NB4 (cell line): ENCODE results near the gene CREBBP.

Experiments used
- MYC ChIP-seq: IDR thresholded peaks from 2 replicates; pipeline ENCODE4 v1.6.1; 2011; ENCODE audit warnings: low read depth, low read length
- POLR2A ChIP-seq: IDR thresholded peaks from 2 replicates; pipeline ENCODE4 v1.6.1; 2011; ENCODE audit warnings: mild to moderate bottlenecking; ENCODE audit not compliant: insufficient read length; ENCODE audit errors: extremely low read depth
- TF ChIP-seq, protein P1 (sequence below): IDR thresholded peaks from one replicate; pipeline ENCODE4 v1.5.1; 2012; ENCODE audit warnings: low read depth, low read length

GRCh38 chr16:3715430-3715829 is 165.1 kb downstream of the CREBBP start:
- TF ChIP-seq, protein P1, sequence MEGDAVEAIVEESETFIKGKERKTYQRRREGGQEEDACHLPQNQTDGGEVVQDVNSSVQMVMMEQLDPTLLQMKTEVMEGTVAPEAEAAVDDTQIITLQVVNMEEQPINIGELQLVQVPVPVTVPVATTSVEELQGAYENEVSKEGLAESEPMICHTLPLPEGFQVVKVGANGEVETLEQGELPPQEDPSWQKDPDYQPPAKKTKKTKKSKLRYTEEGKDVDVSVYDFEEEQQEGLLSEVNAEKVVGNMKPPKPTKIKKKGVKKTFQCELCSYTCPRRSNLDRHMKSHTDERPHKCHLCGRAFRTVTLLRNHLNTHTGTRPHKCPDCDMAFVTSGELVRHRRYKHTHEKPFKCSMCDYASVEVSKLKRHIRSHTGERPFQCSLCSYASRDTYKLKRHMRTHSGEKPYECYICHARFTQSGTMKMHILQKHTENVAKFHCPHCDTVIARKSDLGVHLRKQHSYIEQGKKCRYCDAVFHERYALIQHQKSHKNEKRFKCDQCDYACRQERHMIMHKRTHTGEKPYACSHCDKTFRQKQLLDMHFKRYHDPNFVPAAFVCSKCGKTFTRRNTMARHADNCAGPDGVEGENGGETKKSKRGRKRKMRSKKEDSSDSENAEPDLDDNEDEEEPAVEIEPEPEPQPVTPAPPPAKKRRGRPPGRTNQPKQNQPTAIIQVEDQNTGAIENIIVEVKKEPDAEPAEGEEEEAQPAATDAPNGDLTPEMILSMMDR: no peak
- TF ChIP-seq POLR2A (no peak), MYC (no peak)
